HG03280 (cell line): ENCODE data around the gene ZNF346.

Experiments
- ATAC-seq: cut with Tn5 transposase; IDR thresholded peaks from one replicate; pipeline ENCODE4 v1.9.1; 2021; ENCODE audit warnings: mild to moderate bottlenecking, moderate library complexity; ENCODE audit not compliant: unreplicated experiment

Gene ZNF346

GRCh38 chr5:177113566-177114424, 91.3 kb downstream of the ZNF346 start:
- ATAC-seq = peak; percentile 65

GRCh38 chr5:177116631-177117373, 94.3 kb downstream of the ZNF346 start:
- ATAC-seq = no peak

GRCh38 chr5:177117441-177118045, 95.0 kb downstream of the ZNF346 start:
- ATAC-seq = no peak

GRCh38 chr5:177122566-177122965, 100.1 kb downstream of the ZNF346 start:
- no peak for ATAC-seq

GRCh38 chr5:177123789-177124485, 101.4 kb downstream of the ZNF346 start:
- ATAC-seq = no peak

- ATAC-seq = no peak
These were observed 102.0 kb downstream of the ZNF346 start for GRCh38 chr5:177124486-177124991.

- ATAC-seq = no peak
These were observed 104.3 kb downstream of the ZNF346 start for GRCh38 chr5:177126771-177127170.

- ATAC-seq = no peak
These were observed 106.1 kb downstream of the ZNF346 start for GRCh38 chr5:177128551-177128981.

GRCh38 chr5:177130211-177131018, 107.9 kb downstream of the ZNF346 start:
- no peak for ATAC-seq
